DOHH2 (cell line): Measurements from ENCODE around the gene CNST.
A peak's percentile ranks its signal among the peaks of the same experiment; 100 is the strongest.

Experiments used
- H3F3A ChIP-seq: fragments of 200-600 bp; sonication (generic), shearing (Covaris generic); 2 replicates; pipeline ENCODE4 v1.6.0; 2016; ENCODE audit warnings: antibody characterized with exemption, mild to moderate bottlenecking; ENCODE audit not compliant: control insufficient read depth, insufficient read depth
- H3K27ac ChIP-seq: fragments of 200-600 bp; sonication (generic); 2 replicates; pipeline ENCODE4 v1.5.1; 2014; ENCODE audit warnings: low read depth, mild to moderate bottlenecking, low read length, moderate library complexity
- H3K27me3 ChIP-seq: fragments of 200-600 bp; sonication (generic); 2 replicates; pipeline ENCODE4 v1.6.1; 2014; ENCODE audit warnings: mild to moderate bottlenecking, low read length, mixed read lengths; ENCODE audit not compliant: control insufficient read depth
- H3K36me3 ChIP-seq: fragments of 200-600 bp; sonication (generic); 2 replicates; pipeline ENCODE4 v1.6.1; 2014; ENCODE audit warnings: mild to moderate bottlenecking, low read length, moderate library complexity, mixed read lengths; ENCODE audit not compliant: control insufficient read depth
- H3K4me1 ChIP-seq: fragments of 200-600 bp; sonication (generic); 2 replicates; pipeline ENCODE4 v1.6.1; 2014; ENCODE audit warnings: mild to moderate bottlenecking, low read length, mixed read lengths; ENCODE audit not compliant: control insufficient read depth
- H3K4me2 ChIP-seq: fragments of 200-600 bp; sonication (generic); 2 replicates; pipeline ENCODE4 v1.6.0; 2014; ENCODE audit warnings: mild to moderate bottlenecking, low read length, moderate library complexity
- H3K4me3 ChIP-seq: fragments of 200-600 bp; sonication (generic); 2 replicates; pipeline ENCODE4 v1.5.1; 2014; ENCODE audit warnings: mild to moderate bottlenecking, low read length, mixed read lengths
- H3K79me2 ChIP-seq: fragments of 200-600 bp; sonication (generic); 2 replicates; pipeline ENCODE4 v1.6.1; 2014; ENCODE audit warnings: mild to moderate bottlenecking, low read length, mixed read lengths; ENCODE audit not compliant: control insufficient read depth
- H3K9me2 ChIP-seq: fragments of 200-600 bp; sonication (generic); replicated peaks from 2 replicates; pipeline ENCODE4 v1.6.1; 2014; ENCODE audit warnings: mild to moderate bottlenecking, low read length, mixed read lengths; ENCODE audit not compliant: control insufficient read depth
- H3K9me3 ChIP-seq: fragments of 200-600 bp; sonication (generic); 2 replicates; pipeline ENCODE4 v1.6.1; 2014; ENCODE audit warnings: antibody characterized with exemption, low read length, mixed read lengths; ENCODE audit not compliant: control insufficient read depth, insufficient read depth
- H4K20me1 ChIP-seq: fragments of 200-600 bp; sonication (generic); 2 replicates; pipeline ENCODE4 v1.6.0; 2014; ENCODE audit warnings: low read depth, mild to moderate bottlenecking, antibody characterized with exemption, low read length, moderate library complexity; ENCODE audit not compliant: control insufficient read depth, insufficient read depth
- CTCF ChIP-seq: fragments of 200-600 bp; sonication (generic); IDR thresholded peaks from one replicate; pipeline ENCODE4 v1.5.1; 2014; ENCODE audit warnings: antibody characterized with exemption, mild to moderate bottlenecking, low read depth, low read length; ENCODE audit not compliant: poor library complexity, severe bottlenecking
- EZH2phosphoT487 ChIP-seq: fragments of 200-600 bp; sonication (generic); IDR thresholded peaks from 2 replicates; pipeline ENCODE4 v1.6.1; 2017; ENCODE audit warnings: borderline replicate concordance, mild to moderate bottlenecking, antibody characterized with exemption, low read length, moderate library complexity, mixed read lengths

CNST gene

GRCh38 chr1:246528933-246529731 is 37.1 kb upstream of the CNST start:
- Histone ChIP-seq H3K4me1 (peaks cover 12% of the 10 kb centered on the region), H3K27ac (no peak overlapping the region), H3K9me2 (no peaks in the 10 kb centered on the region), H3K4me3 (no peak overlapping the region), H3K4me2 (no peak overlapping the region), H3K27me3 (no peaks in the 10 kb centered on the region), H3K79me2 (no peaks in the 10 kb centered on the region), H3K9me3 (peaks cover 10% of the 10 kb centered on the region; the same call in 1 of the 2 replicates), H4K20me1 (no peaks in the 10 kb centered on the region), H3K36me3 (no peaks in the 10 kb centered on the region), H3F3A (no peaks in the 10 kb centered on the region)
- no peak for TF ChIP-seq EZH2phosphoT487
- TF ChIP-seq CTCF = no peak

DNA sequence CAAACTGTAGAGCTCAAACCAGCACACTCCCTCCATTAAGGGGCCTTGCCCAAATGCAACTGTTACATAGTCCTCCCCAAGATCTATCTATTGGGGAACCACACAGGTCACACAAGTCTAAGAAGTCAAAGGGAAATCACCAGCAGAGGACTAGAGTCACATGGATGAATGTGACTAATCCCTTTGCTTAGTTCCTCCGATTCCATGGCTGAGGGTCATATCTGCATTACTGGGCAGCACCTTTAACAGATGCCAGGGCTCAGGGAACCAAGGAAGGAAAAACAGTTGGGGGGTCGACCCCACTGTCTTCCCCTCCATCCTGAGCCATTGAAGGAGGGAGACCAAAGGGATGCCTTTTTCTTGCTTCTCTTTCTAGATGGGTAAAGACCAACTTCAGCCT is 35.8 kb upstream of the CNST start:
- Histone ChIP-seq H3K9me3 (peaks cover 10% of the 10 kb centered on the region; the same call in 1 of the 2 replicates), H3K4me1 (peaks cover 12% of the 10 kb centered on the region), H3K4me2 (no peak overlapping the region), H3K36me3 (no peaks in the 10 kb centered on the region), H3K79me2 (no peaks in the 10 kb centered on the region), H3K4me3 (no peak overlapping the region), H3K27ac (no peak overlapping the region), H3F3A (no peaks in the 10 kb centered on the region), H4K20me1 (no peaks in the 10 kb centered on the region), H3K27me3 (no peaks in the 10 kb centered on the region), H3K9me2 (no peaks in the 10 kb centered on the region)
- TF ChIP-seq EZH2phosphoT487 = no peak

DNA sequence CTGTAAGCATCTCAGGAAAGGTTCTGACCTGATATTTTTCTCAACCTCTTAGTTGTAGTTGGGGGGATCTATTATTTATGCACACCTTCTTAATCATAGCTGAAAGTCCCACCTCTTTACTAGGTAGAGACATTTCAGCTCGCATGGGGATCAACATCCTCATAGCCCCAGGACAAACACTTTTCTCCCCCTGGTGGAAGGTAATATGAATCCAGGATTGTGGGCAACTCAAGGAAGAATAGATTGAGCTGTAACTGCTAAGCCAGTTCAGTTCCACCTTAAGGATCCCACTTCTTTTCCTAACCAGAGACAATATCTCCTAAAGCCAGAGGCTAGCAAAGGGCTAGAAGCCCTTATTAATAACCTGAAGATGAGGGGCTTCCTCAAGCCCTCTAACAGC is 33.7 kb upstream of the CNST start:
- Histone ChIP-seq H3K79me2 (no peaks in the 10 kb centered on the region), H3K9me3 (peaks cover 10% of the 10 kb centered on the region; the same call in 1 of the 2 replicates), H3K36me3 (no peaks in the 10 kb centered on the region), H3K4me3 (no peak overlapping the region), H3K9me2 (no peaks in the 10 kb centered on the region), H4K20me1 (no peaks in the 10 kb centered on the region), H3F3A (no peaks in the 10 kb centered on the region), H3K4me2 (no peak overlapping the region), H3K4me1 (peaks cover 6% of the 10 kb centered on the region), H3K27ac (no peak overlapping the region), H3K27me3 (no peaks in the 10 kb centered on the region)
- TF ChIP-seq EZH2phosphoT487 (no peak), CTCF (peak; percentile 19)

DNA sequence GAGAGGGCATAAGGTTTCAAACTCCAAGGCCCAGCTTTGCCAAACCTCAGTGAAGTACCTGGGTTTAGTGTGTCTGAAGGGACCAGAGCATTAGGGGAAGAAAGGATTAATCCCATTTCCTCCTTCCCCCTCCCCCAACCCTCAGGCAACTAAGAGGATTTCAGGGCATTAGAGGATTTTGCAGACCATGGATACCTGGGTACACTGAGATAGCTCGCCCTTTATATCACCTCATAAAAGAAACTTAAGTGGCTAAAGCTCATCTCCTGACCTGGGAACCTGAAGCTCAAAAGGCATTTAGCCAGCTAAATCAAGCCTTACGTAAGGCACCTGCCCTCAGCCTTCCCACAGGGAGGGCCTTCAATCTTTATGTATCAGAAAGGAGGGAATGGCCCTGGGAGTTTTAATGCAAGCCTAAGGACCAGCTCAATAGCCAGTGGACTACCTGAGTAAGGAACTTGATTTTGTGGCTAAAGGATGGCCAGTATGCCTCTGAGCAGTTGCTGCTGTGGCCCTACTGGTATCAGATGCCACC is 32.8 kb upstream of the CNST start:
- Histone ChIP-seq H3K9me3 (peaks cover 10% of the 10 kb centered on the region; the same call in 1 of the 2 replicates), H3F3A (no peaks in the 10 kb centered on the region)

More for the DNA sequence above, 32.8 kb upstream of the CNST start:
- Histone ChIP-seq H3K4me1 (no peaks in the 10 kb centered on the region), H3K9me2 (no peaks in the 10 kb centered on the region), H3K27ac (no peak overlapping the region), H3K4me2 (no peak overlapping the region), H4K20me1 (no peaks in the 10 kb centered on the region), H3K4me3 (no peak overlapping the region), H3K36me3 (no peaks in the 10 kb centered on the region), H3K79me2 (no peaks in the 10 kb centered on the region), H3K27me3 (no peaks in the 10 kb centered on the region)
- TF ChIP-seq CTCF = no peak
- TF ChIP-seq EZH2phosphoT487 = no peak
